Duodenal mucosa (tissue), 2 donors: ENCODE results near the gene BOK.

ENCODE experiments used
- H3K27ac ChIP-seq: one replicate; pipeline ENCODE4 v1.7.0; 2013; ENCODE audit warnings: low read depth, low read length
- H3K27me3 ChIP-seq, 2 donors: one replicate each; pipeline ENCODE4 v1.7.0; 2013; ENCODE audit warnings: low read length in 2 of 2, control low read depth in 1 of 2; ENCODE audit not compliant: insufficient read depth in 2 of 2, control insufficient read depth in 1 of 2
- H3K36me3 ChIP-seq, 2 donors: one replicate each; pipeline ENCODE4 v1.7.0; 2013; ENCODE audit warnings: low read length in 2 of 2, control low read depth in 1 of 2; ENCODE audit not compliant: insufficient read depth in 2 of 2, control insufficient read depth in 1 of 2
- H3K4me1 ChIP-seq, 2 donors: one replicate each; pipeline ENCODE4 v1.7.0; 2013; ENCODE audit warnings: low read length in 2 of 2, control low read depth in 1 of 2; ENCODE audit not compliant: insufficient read depth in 2 of 2, control insufficient read depth in 1 of 2
- H3K4me3 ChIP-seq, 2 donors: one replicate each; pipeline ENCODE4 v1.7.0; 2013; ENCODE audit warnings: low read length in 2 of 2, low read depth in 1 of 2
- H3K9ac ChIP-seq, 2 donors: one replicate each; pipeline ENCODE4 v1.7.0; 2013; ENCODE audit warnings: low read length in 2 of 2, low read depth in 1 of 2
- H3K9me3 ChIP-seq, 2 donors: one replicate each; pipeline ENCODE4 v1.7.0; 2013; ENCODE audit warnings: low read length in 2 of 2, control low read depth in 1 of 2; ENCODE audit not compliant: control insufficient read depth in 1 of 2

BOK gene

DNA sequence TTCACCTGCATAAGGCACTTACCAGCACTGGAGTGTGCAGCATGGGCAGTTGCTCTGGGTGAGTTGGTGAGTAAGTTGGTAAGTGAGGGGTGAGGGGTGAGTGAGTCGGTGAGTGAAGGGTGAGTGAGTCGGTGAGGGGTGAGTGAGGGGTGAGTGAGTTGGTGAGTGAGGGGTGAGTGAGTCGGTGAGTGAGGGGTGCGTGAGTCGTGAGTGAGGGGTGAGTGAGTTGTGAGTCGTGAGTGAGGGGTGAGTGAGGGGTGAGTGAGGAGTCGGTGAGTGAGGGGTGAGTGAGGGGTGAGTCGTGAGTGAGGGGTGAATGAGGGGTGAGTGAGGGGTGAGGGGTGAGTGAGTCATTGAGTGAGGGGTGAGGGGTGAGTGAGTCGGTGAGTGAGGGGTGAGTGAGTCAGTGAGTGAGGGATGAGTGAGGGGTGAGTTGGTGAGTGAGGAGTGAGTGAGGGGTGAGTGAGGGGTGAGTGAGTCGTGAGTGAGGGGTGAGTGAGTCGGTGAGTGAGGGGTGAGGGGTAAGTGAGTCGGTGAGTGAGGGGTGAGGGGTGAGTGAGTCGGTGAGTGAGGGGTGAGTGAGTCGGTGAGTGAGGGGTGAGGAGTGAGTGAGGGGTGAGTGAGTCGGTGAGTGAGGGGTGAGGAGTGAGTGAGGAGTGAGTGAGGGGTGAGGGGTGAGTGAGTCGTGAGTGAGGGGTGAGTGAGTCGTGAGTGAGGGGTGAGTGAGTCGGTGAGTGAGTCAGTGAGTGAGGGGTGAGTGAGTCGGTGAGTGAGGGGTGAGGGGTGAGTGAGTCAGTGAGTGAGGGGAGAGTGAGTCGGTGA lies 61.3 kb downstream of the BOK start:
- H3K4me1 ChIP-seq = peaks cover 2 to 11% of the 10 kb centered on the region in 2 donors
- no peak overlapping the region for H3K27ac ChIP-seq
- peaks cover 0 to 17% of the 10 kb centered on the region in 2 donors for H3K36me3 ChIP-seq
- H3K9me3 ChIP-seq = no peaks in the 10 kb centered on the region
- H3K27me3 ChIP-seq = no peaks in the 10 kb centered on the region
- no peak overlapping the region for H3K4me3 ChIP-seq
- H3K9ac ChIP-seq = no peak overlapping the region

DNA sequence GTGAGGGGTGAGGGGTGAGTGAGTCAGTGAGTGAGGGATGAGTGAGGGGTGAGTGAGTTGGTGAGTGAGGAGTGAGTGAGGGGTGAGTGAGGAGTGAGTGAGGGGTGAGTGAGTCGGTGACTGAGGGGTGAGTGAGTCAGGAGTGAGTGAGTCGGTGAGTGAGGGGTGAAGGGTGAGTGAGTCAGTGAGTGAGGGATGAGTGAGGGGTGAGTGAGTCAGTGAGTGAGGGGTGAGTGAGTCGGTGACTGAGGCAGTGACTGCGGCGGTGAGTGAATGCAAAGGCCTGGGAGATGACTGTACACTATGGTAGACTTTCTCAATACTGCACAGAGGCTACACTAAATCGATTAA lies 61.8 kb downstream of the BOK start:
- Histone ChIP-seq H3K9me3 (no peaks in the 10 kb centered on the region), H3K4me3 (no peak overlapping the region), H3K36me3 (peaks cover 0 to 17% of the 10 kb centered on the region in 2 donors), H3K4me1 (peaks cover 2 to 11% of the 10 kb centered on the region in 2 donors), H3K27me3 (no peaks in the 10 kb centered on the region), H3K27ac (no peak overlapping the region), H3K9ac (no peak overlapping the region)
